CD14-positive monocyte (primary cell): ENCODE measurements around the gene RMND5B. TPM values are rescaled to one million over a fixed set of nuclear protein-coding genes. Genes with fewer than 3 reads are reported as not detected.

Experiments
- DNase-seq, 3 donors: peaks; one replicate each; pipeline ENCODE4 v3.0.0-alpha.2; 2011 to 2022
- H2AFZ ChIP-seq: 2 replicates; pipeline ENCODE4 v1.6.0; 2012; ENCODE audit warnings: mild to moderate bottlenecking, low read depth, low read length, inconsistent platforms; ENCODE audit not compliant: insufficient read depth, poor library complexity, severe bottlenecking
- H3K27ac ChIP-seq, 2 donors: 1 replicate in 1 of 2; 2 replicates in 1 of 2; pipeline ENCODE4 v1.5.1; 2012 to 2013; ENCODE audit warnings: low read length in 2 of 2, control low read depth in 1 of 2, inconsistent platforms in 1 of 2, low read depth in 1 of 2, mild to moderate bottlenecking in 1 of 2
- H3K27me3 ChIP-seq, 2 donors: one replicate each; pipeline versions ENCODE4 v1.6.0 to v1.6.1; 2011 to 2013; ENCODE audit warnings: low read length in 2 of 2; ENCODE audit not compliant: control insufficient read depth in 2 of 2, insufficient read depth in 2 of 2
- H3K36me3 ChIP-seq, 2 donors: replicated peaks in 1 of 2; 1 replicate in 1 of 2; 2 replicates in 1 of 2; pipeline versions ENCODE4 v1.5.1 to v1.6.1; 2012 to 2013; ENCODE audit warnings: low read length in 2 of 2, control low read depth in 1 of 2, inconsistent platforms in 1 of 2, mild to moderate bottlenecking in 1 of 2; ENCODE audit not compliant: insufficient read depth in 2 of 2, control insufficient read depth in 1 of 2
- H3K4me1 ChIP-seq, 2 donors: 1 replicate in 1 of 2; 2 replicates in 1 of 2; pipeline versions ENCODE4 v1.5.1 to v1.6.1; 2012 to 2013; ENCODE audit warnings: low read length in 2 of 2, control low read depth in 1 of 2, inconsistent platforms in 1 of 2, mild to moderate bottlenecking in 1 of 2, moderate library complexity in 1 of 2; ENCODE audit not compliant: insufficient read depth in 2 of 2, control insufficient read depth in 1 of 2
- H3K4me2 ChIP-seq: replicated peaks from 2 replicates; pipeline ENCODE3; 2012; ENCODE audit warnings: low read length, moderate library complexity, mild to moderate bottlenecking; ENCODE audit not compliant: poor library complexity, severe bottlenecking; ENCODE audit errors: extremely low read depth
- H3K4me3 ChIP-seq, 3 experiments: fragments of 200-600 bp in 1 of 3; sonication (generic) in 1 of 3; replicated peaks in 1 of 3; 1 replicate in 2 of 3; 2 replicates in 1 of 3; pipeline ENCODE4 v1.5.1; 2011 to 2013; ENCODE audit warnings: low read length in 3 of 3, mild to moderate bottlenecking in 3 of 3, control low read depth in 2 of 3, low read depth in 2 of 3, inconsistent platforms in 1 of 3, moderate library complexity in 1 of 3
- H3K79me2 ChIP-seq: 2 replicates; pipeline ENCODE4 v1.6.0; 2012; ENCODE audit warnings: mild to moderate bottlenecking, control low read depth, inconsistent platforms, low read length, moderate library complexity; ENCODE audit not compliant: insufficient read depth
- H3K9ac ChIP-seq: 2 replicates; pipeline ENCODE4 v1.6.0; 2017; ENCODE audit warnings: low read length, mild to moderate bottlenecking; ENCODE audit not compliant: insufficient read depth, poor library complexity, severe bottlenecking
- H3K9me3 ChIP-seq, 2 donors: replicated peaks in 1 of 2; 1 replicate in 1 of 2; 2 replicates in 1 of 2; pipeline versions ENCODE4 v1.5.1 to v1.6.1; 2012 to 2013; ENCODE audit warnings: low read length in 2 of 2, control low read depth in 1 of 2; ENCODE audit not compliant: control insufficient read depth in 1 of 2, insufficient read depth in 1 of 2
- H4K20me1 ChIP-seq: 2 replicates; pipeline ENCODE4 v1.6.0; 2012; ENCODE audit warnings: mild to moderate bottlenecking, low read length, control low read depth, moderate library complexity; ENCODE audit not compliant: insufficient read depth
- H3K27ac Mint-ChIP-seq, 7 donors: one replicate each; pipeline ENCODE4 v1.8.0; 2020; ENCODE audit warnings: mild to moderate bottlenecking in 7 of 7, mixed read lengths in 7 of 7, moderate library complexity in 6 of 7, inconsistent platforms in 2 of 7
- H3K27me3 Mint-ChIP-seq, 3 donors: one replicate each; pipeline ENCODE4 v1.8.0; 2021 to 2022; ENCODE audit warnings: low read depth in 3 of 3, mild to moderate bottlenecking in 3 of 3, mixed read lengths in 3 of 3, moderate library complexity in 3 of 3, inconsistent platforms in 1 of 3
- H3K36me3 Mint-ChIP-seq, 2 donors: one replicate each; pipeline ENCODE4 v1.8.0; 2020; ENCODE audit warnings: mixed read lengths in 2 of 2, inconsistent platforms in 1 of 2, mild to moderate bottlenecking in 1 of 2
- H3K4me1 Mint-ChIP-seq: one replicate; pipeline ENCODE4 v1.8.0; 2020; ENCODE audit warnings: mild to moderate bottlenecking, mixed read lengths
- H3K4me3 Mint-ChIP-seq, 2 donors: one replicate each; pipeline ENCODE4 v1.8.0; 2020; ENCODE audit warnings: mild to moderate bottlenecking in 2 of 2, mixed read lengths in 2 of 2, moderate library complexity in 1 of 2
- H3K9me3 Mint-ChIP-seq, 7 donors: one replicate each; pipeline ENCODE4 v1.8.0; 2020 to 2022; ENCODE audit warnings: mixed read lengths in 7 of 7, mild to moderate bottlenecking in 6 of 7, moderate library complexity in 6 of 7, inconsistent platforms in 2 of 7
- WGBS: methylation state at CpG from one replicate; pipeline ENCODE4 v1.1.5; 2013; ENCODE audit warnings: missing lambda C conversion rate; ENCODE audit not compliant: insufficient coverage; 5-methylcytosine and 5-hydroxymethylcytosine counted together
- intact Hi-C, 2 donors: fragments of 100-400 bp; cut with micrococcal nuclease; formaldehyde crosslinking; loops; one replicate each; pipeline versions ENCODE4 v1.15.0 to v1.15.1; 2023
- polyA plus RNA-seq, 3 donors: library from polyadenylated mRNA; depleted of rRNA in 1 of 3; unstranded in 2 of 3; stranded (reverse) in 1 of 3; fragments of 300-500 nt in 2 of 3; fragments of >200 nt in 1 of 3; fragmentation: Illumina TruSeq in 2 of 3; gene quantifications; 1 replicate in 2 of 3; 2 replicates in 1 of 3; pipeline ENCODE4 v1.2.3, GENCODE V29; 2012 to 2021
- TF ChIP-seq, protein P1 (sequence below): fragments of 200-600 bp; IDR thresholded peaks from one replicate; pipeline ENCODE4 v1.8.0; 2022; ENCODE audit warnings: antibody characterized with exemption, mild to moderate bottlenecking

RMND5B gene
- polyA plus RNA-seq, 3 donors, result 20.9 to 27.4 (median 23.9) TPM

DNA sequence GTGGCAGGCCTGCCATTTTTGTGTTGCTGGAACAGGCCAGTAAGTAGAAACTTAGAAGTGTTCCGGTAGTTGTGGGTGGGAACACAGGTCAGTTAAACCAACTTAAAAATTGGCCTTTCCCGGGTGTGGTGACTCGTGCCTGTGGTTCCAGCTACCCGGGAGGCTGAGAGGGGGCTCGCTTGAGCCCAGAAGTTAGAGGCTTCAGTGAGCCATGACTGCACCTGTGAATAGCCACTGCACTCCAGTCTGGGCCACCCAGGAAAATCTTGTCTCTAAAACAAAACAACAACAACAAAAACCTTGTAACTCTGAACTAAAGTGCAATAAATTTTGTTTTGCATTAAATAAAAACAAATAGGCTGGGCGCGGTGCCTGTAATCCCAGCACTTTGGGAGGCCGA, 24.3 kb downstream of the RMND5B start:
- H3K27ac ChIP-seq, result no peak overlapping the region
- no peaks in the 10 kb centered on the region for H4K20me1 ChIP-seq
- Mint-ChIP-seq H3K27me3 (no peaks in the 10 kb centered on the region), H3K4me3 (no peak overlapping the region), H3K4me1 (peaks cover 17% of the 10 kb centered on the region), H3K27ac (no peak overlapping the region), H3K36me3 (peaks cover 11 to 16% of the 10 kb centered on the region in 2 donors), H3K9me3 (peaks cover 0 to 3% (median 0%) of the 10 kb centered on the region in 7 donors)
- no peak for DNase-seq
- peaks cover 10 to 12% of the 10 kb centered on the region in 2 donors for H3K36me3 ChIP-seq
- TF ChIP-seq, protein P1, sequence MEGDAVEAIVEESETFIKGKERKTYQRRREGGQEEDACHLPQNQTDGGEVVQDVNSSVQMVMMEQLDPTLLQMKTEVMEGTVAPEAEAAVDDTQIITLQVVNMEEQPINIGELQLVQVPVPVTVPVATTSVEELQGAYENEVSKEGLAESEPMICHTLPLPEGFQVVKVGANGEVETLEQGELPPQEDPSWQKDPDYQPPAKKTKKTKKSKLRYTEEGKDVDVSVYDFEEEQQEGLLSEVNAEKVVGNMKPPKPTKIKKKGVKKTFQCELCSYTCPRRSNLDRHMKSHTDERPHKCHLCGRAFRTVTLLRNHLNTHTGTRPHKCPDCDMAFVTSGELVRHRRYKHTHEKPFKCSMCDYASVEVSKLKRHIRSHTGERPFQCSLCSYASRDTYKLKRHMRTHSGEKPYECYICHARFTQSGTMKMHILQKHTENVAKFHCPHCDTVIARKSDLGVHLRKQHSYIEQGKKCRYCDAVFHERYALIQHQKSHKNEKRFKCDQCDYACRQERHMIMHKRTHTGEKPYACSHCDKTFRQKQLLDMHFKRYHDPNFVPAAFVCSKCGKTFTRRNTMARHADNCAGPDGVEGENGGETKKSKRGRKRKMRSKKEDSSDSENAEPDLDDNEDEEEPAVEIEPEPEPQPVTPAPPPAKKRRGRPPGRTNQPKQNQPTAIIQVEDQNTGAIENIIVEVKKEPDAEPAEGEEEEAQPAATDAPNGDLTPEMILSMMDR, result no peak
- H3K4me1 ChIP-seq, result peaks cover 9 to 17% of the 10 kb centered on the region in 2 donors
- no peaks in the 10 kb centered on the region for H3K27me3 ChIP-seq
- H3K4me2 ChIP-seq, result no peak overlapping the region
- H3K4me3 ChIP-seq, result no peak overlapping the region
- WGBS, result 80% methylated on average over 5 of the region's 8 CpGs
- H2AFZ ChIP-seq, result no peak overlapping the region
- no peaks in the 10 kb centered on the region for H3K9me3 ChIP-seq
- H3K9ac ChIP-seq, result no peak overlapping the region
- intact Hi-C loops, result loop anchor here in 1 of 2 donors (2.0 kb wide), 1 partner anchor 24 kb away; the partner anchor contains the start of gene RMND5B
- peaks cover 10% of the 10 kb centered on the region for H3K79me2 ChIP-seq

DNA sequence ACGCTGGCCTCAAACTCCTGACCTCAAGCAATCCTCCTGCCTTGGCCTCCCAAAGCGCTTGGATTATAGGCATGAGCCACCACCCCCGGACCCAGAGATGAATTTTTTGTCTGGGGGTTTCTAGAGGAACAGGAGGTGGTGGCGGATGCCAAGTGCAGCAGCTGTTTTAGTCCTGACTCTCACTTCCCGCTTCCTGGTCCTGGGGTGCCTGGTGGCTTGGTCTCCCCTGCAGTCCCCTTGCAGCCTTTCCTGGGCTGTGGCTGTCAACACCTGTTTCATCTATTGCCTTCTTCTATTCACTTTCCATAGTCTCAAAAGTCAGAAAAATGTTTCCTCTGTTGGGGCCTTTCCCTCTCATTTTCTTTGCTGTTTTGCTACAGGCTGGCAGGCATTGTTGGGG, 29.4 kb downstream of the RMND5B start:
- H3K36me3 ChIP-seq, result no peaks in the 10 kb centered on the region
- no peak overlapping the region for H3K27ac ChIP-seq
- Mint-ChIP-seq H3K9me3 (no peaks in the 10 kb centered on the region), H3K4me1 (peaks cover 10% of the 10 kb centered on the region), H3K27ac (no peak overlapping the region), H3K36me3 (no peaks in the 10 kb centered on the region), H3K27me3 (peaks cover 8 to 23% (median 12%) of the 10 kb centered on the region in 3 donors), H3K4me3 (no peak overlapping the region)
- H2AFZ ChIP-seq, result no peak overlapping the region
- peaks cover 8 to 9% of the 10 kb centered on the region in 2 donors for H3K4me1 ChIP-seq
- intact Hi-C loops, result no loop called here
- H3K27me3 ChIP-seq, result peaks cover 0 to 4% of the 10 kb centered on the region in 2 donors
- 64% methylated on average over 2 of the region's 5 CpGs for WGBS
- H4K20me1 ChIP-seq, result no peaks in the 10 kb centered on the region
- H3K4me3 ChIP-seq, result no peak overlapping the region
- no peaks in the 10 kb centered on the region for H3K9me3 ChIP-seq
- H3K4me2 ChIP-seq, result no peak overlapping the region
- H3K9ac ChIP-seq, result no peak overlapping the region
- no peaks in the 10 kb centered on the region for H3K79me2 ChIP-seq
- no peak for DNase-seq
- TF ChIP-seq, protein P1, result no peak
